SKM-1 (cell line): ENCODE results near the gene PGM2.
"Not testable (repeated sequence)": the region's sequence is repeated elsewhere in the genome, so short reads cannot be mapped to it uniquely, and the experiment has no call there.

Experiments used
- DNase-seq: peaks from one replicate; lab custom pipeline; 2025; ENCODE audit not compliant: unreplicated experiment; lab: John Stamatoyannopoulos, UW

PGM2 gene

GRCh38 chr4:37816719-37817118, 9.8 kb upstream of the PGM2 start:
- DNase-seq, result no peak

GRCh38 chr4:37818752-37819151, 7.7 kb upstream of the PGM2 start:
- no peak for DNase-seq

GRCh38 chr4:37820458-37820857, 6.0 kb upstream of the PGM2 start:
- not testable (repeated sequence) for DNase-seq

- no peak for DNase-seq
Measured at GRCh38 chr4:37821953-37822605, 4.4 kb upstream of the PGM2 start.

GRCh38 chr4:37825501-37825900, 985 bp upstream of the PGM2 start:
- DNase-seq, result not testable (repeated sequence)

GRCh38 chr4:37825968-37826294, 555 bp upstream of the PGM2 start:
- no peak for DNase-seq

- no peak for DNase-seq
Measured at GRCh38 chr4:37827030-37827685, 672 bp downstream of the PGM2 start.

GRCh38 chr4:37827802-37828321, 1.4 kb downstream of the PGM2 start:
- no peak for DNase-seq

- DNase-seq, result no peak
Measured at GRCh38 chr4:37828843-37829242, 2.4 kb downstream of the PGM2 start.

- DNase-seq, result no peak
Measured at GRCh38 chr4:37830640-37831039, 4.2 kb downstream of the PGM2 start.

- no peak for DNase-seq
Measured at GRCh38 chr4:37835031-37835430, 8.5 kb downstream of the PGM2 start.

GRCh38 chr4:37835806-37836205, 9.3 kb downstream of the PGM2 start:
- DNase-seq, result no peak

GRCh38 chr4:37836274-37836673, 9.8 kb downstream of the PGM2 start:
- no peak for DNase-seq

GRCh38 chr4:37836838-37837440, 10.5 kb downstream of the PGM2 start:
- no peak for DNase-seq

GRCh38 chr4:37837446-37837845, 11.0 kb downstream of the PGM2 start:
- DNase-seq, result no peak

- DNase-seq, result no peak
Measured at GRCh38 chr4:37839426-37839825, 12.9 kb downstream of the PGM2 start.

- no peak for DNase-seq
Measured at GRCh38 chr4:37844204-37844603, 17.7 kb downstream of the PGM2 start.

GRCh38 chr4:37845201-37845600, 18.7 kb downstream of the PGM2 start:
- no peak for DNase-seq

- DNase-seq, result no peak
Measured at GRCh38 chr4:37847311-37847884, 20.9 kb downstream of the PGM2 start.

- DNase-seq, result no peak
Measured at GRCh38 chr4:37852376-37852775, 25.9 kb downstream of the PGM2 start.

- no peak for DNase-seq
Measured at GRCh38 chr4:37858112-37858511, 31.6 kb downstream of the PGM2 start.

GRCh38 chr4:37858872-37859271, 32.4 kb downstream of the PGM2 start:
- no peak for DNase-seq
